ENCODE data around the gene ZFYVE28. TPM values are rescaled to one million over a fixed set of nuclear protein-coding genes. Genes with fewer than 3 reads are reported as not detected.

Gene ZFYVE28
- total and polyA plus RNA-seq, 2 donors (not counting 1 experiment from before 2014, with no cell fraction given): 5.8 to 12.1 TPM

GRCh38 chr4:2305766-2306501, 112.5 kb downstream of the ZFYVE28 start:
- H2AFZ ChIP-seq (ENCODE audit: insufficient read depth, low read depth, low read length, poor library complexity, severe bottlenecking): no peak overlapping the region
- ChIA-PET CTCF (interaction anchor here (0.6 kb wide), 1 partner anchor 214 kb away, joined by 4 read pairs; no protein-coding TSS in a partner anchor), POLR2A (no interaction called here)
- Mint-ChIP-seq H3K4me1 (no peaks in the 10 kb centered on the region), H3K27me3 (no peaks in the 10 kb centered on the region), H3K9me3 (ENCODE audit: insufficient read depth) (peaks cover 9% of the 10 kb centered on the region), H3K4me3 (no peak overlapping the region), H3K27ac (no peak overlapping the region)
- H3K4me3 ChIP-seq (ENCODE audit: control extremely low read depth in 1 of 5, extremely low read depth in 1 of 5, insufficient read depth in 1 of 5, low read depth in 2 of 5, low read length in 4 of 5): no peak overlapping the region
- H3K36me3 ChIP-seq (replicated peaks in 1 of 2; ENCODE audit: control extremely low read depth in 1 of 2, control insufficient read depth in 1 of 2, extremely low read depth in 1 of 2, insufficient read depth in 2 of 2, low read length in 1 of 2): no peaks in the 10 kb centered on the region
- H4K20me1 ChIP-seq (ENCODE audit: control insufficient read depth, insufficient read depth, low read length, poor library complexity, severe bottlenecking): no peaks in the 10 kb centered on the region
- no peaks in the 10 kb centered on the region for H3K79me2 ChIP-seq (ENCODE audit: control insufficient read depth, insufficient read depth, low read length)
- ATAC-seq (ENCODE audit: low read depth) (no peak), DNase-seq (no peak)
- H3K4me2 ChIP-seq (replicated peaks; ENCODE audit: low read depth, low read length, poor library complexity, severe bottlenecking): no peak overlapping the region
- peaks cover 0 to 27% (median 11%) of the 10 kb centered on the region in 3 donors for H3K9me3 ChIP-seq (ENCODE audit: control extremely low read depth in 1 of 3, control insufficient read depth in 2 of 3, insufficient read depth in 1 of 3, low read length in 2 of 3)
- no peaks in the 10 kb centered on the region for H3K4me1 ChIP-seq (ENCODE audit: control insufficient read depth in 2 of 2, insufficient read depth in 2 of 2, low read length in 2 of 2)
- no peaks in the 10 kb centered on the region for H3K27me3 ChIP-seq (replicated peaks in 1 of 4; ENCODE audit: control extremely low read depth in 1 of 4, control insufficient read depth in 3 of 4, insufficient read depth in 4 of 4, low read length in 3 of 4)
- no peak overlapping the region for H3K27ac ChIP-seq (ENCODE audit: low read length in 2 of 2)
- intact Hi-C loops (cut with micrococcal nuclease): no loop called here
- TF ChIP-seq EZH2 (IDR thresholded peaks at IDR 0.05; ENCODE audit: borderline replicate concordance, insufficient read depth, low read depth, low read length, poor library complexity, severe bottlenecking) (no peak), CTCF (IDR thresholded peaks at IDR 0.05) (no peak)
- 85% methylated on average over 7 of the region's 11 CpGs for whole genome bisulfite sequencing (ENCODE audit: insufficient coverage)
- no peak overlapping the region for H3K9ac ChIP-seq (ENCODE audit: low read length)

GRCh38 chr4:2304877-2305561, 113.4 kb downstream of the ZFYVE28 start:
- Mint-ChIP-seq H3K27ac (no peak overlapping the region), H3K4me3 (no peak overlapping the region), H3K4me1 (no peaks in the 10 kb centered on the region), H3K27me3 (no peaks in the 10 kb centered on the region), H3K9me3 (ENCODE audit: insufficient read depth) (peaks cover 6% of the 10 kb centered on the region)
- Histone ChIP-seq H3K36me3 (replicated peaks in 1 of 2; ENCODE audit: control extremely low read depth in 1 of 2, control insufficient read depth in 1 of 2, extremely low read depth in 1 of 2, insufficient read depth in 2 of 2, low read length in 1 of 2) (no peaks in the 10 kb centered on the region), H2AFZ (ENCODE audit: insufficient read depth, low read depth, low read length, poor library complexity, severe bottlenecking) (no peak overlapping the region), H3K4me1 (ENCODE audit: control insufficient read depth in 2 of 2, insufficient read depth in 2 of 2, low read length in 2 of 2) (no peaks in the 10 kb centered on the region), H3K4me2 (replicated peaks; ENCODE audit: low read depth, low read length, poor library complexity, severe bottlenecking) (no peak overlapping the region), H3K9ac (ENCODE audit: low read length) (no peak overlapping the region), H3K27ac (ENCODE audit: low read length in 2 of 2) (no peak overlapping the region), H3K9me3 (ENCODE audit: control extremely low read depth in 1 of 3, control insufficient read depth in 2 of 3, insufficient read depth in 1 of 3, low read length in 2 of 3) (peaks cover 0 to 19% (median 9%) of the 10 kb centered on the region in 3 donors), H4K20me1 (ENCODE audit: control insufficient read depth, insufficient read depth, low read length, poor library complexity, severe bottlenecking) (no peaks in the 10 kb centered on the region), H3K4me3 (ENCODE audit: control extremely low read depth in 1 of 5, extremely low read depth in 1 of 5, insufficient read depth in 1 of 5, low read depth in 2 of 5, low read length in 4 of 5) (no peak overlapping the region), H3K27me3 (replicated peaks in 1 of 4; ENCODE audit: control extremely low read depth in 1 of 4, control insufficient read depth in 3 of 4, insufficient read depth in 4 of 4, low read length in 3 of 4) (no peaks in the 10 kb centered on the region), H3K79me2 (ENCODE audit: control insufficient read depth, insufficient read depth, low read length) (no peaks in the 10 kb centered on the region)
- ATAC-seq (ENCODE audit: low read depth) (no peak), DNase-seq (no peak)
- intact Hi-C loops (cut with micrococcal nuclease): no loop called here
- POLR2A ChIA-PET: no interaction called here
- no peak for TF ChIP-seq EZH2 (IDR thresholded peaks at IDR 0.05; ENCODE audit: borderline replicate concordance, insufficient read depth, low read depth, low read length, poor library complexity, severe bottlenecking)
- TF ChIP-seq CTCF (IDR thresholded peaks at IDR 0.05): no peak
- CTCF ChIA-PET: no interaction called here
- WGBS (ENCODE audit: insufficient coverage): 96% methylated on average over 41 of the region's 41 CpGs

Measured in B cell (primary cell).